K562 (cell line): ENCODE data around the gene TCHP. TPM values are rescaled to one million over a fixed set of nuclear protein-coding genes. Genes with fewer than 3 reads are reported as not detected.

Experiments used
- ATAC-seq: fragments of 200-7000 bp; cut with Tn5 transposase; 3 replicates; pipeline ENCODE4 v1.9.1; 2020; ENCODE audit warnings: moderate library complexity
- BruUV-seq: library from RNA; stranded (reverse); fragments of 400-500 nt; replicated peaks from 2 replicates; lab custom pipeline; 2021; lab: Mats Ljungman, UMichigan
- CTCF ChIA-PET: fragments of 300-600 bp; formaldehyde crosslinking; extraction: SDS; loops from one replicate; lab custom pipeline; 2021; ENCODE audit warnings: low intra/inter-chr PET ratio; lab: Yijun Ruan, JAX
- POLR2A ChIA-PET: fragments of 300-600, 350-650 bp; sonication (Branson Sonifier 250); formaldehyde crosslinking; extraction: SDS; loops from one replicate; lab custom pipeline; 2021; ENCODE audit warnings: antibody characterized with exemption, inconsistent platforms; lab: Yijun Ruan, JAX
- DNase-seq, 4 experiments: peaks; one replicate each; pipeline versions ENCODE4 v3.0.0 to v3.0.0-alpha.2; 2011 to 2018; ENCODE audit warnings: low spot score in 3 of 4, mixed read lengths in 3 of 4; ENCODE audit errors: extremely low read depth in 1 of 4
- FAIRE-seq: peaks from 2 replicates; lab custom pipeline; 2011; peaks lifted over from hg19 to GRCh38; lab: Jason Lieb, UNC
- H2AFZ ChIP-seq: 2 replicates; pipeline ENCODE4 v1.6.0; 2011; ENCODE audit warnings: low read depth, low read length, control low read depth, inconsistent platforms
- H3K27ac ChIP-seq: fragments of 200-600 bp; 3 replicates; pipeline ENCODE4 v1.8.0; 2011; ENCODE audit warnings: low read depth, mild to moderate bottlenecking, control low read depth, inconsistent platforms, low read length, moderate library complexity, mixed read lengths; ENCODE audit errors: extremely low read depth
- H3K27me3 ChIP-seq, 2 experiments: fragments of 300-600 bp in 1 of 2; 2 replicates in 1 of 2; 3 replicates in 1 of 2; pipeline versions ENCODE4 v1.6.0 to v1.8.0; 2011; ENCODE audit warnings: inconsistent platforms in 2 of 2, low read length in 2 of 2, mild to moderate bottlenecking in 1 of 2, mixed read lengths in 1 of 2, moderate library complexity in 1 of 2; ENCODE audit not compliant: control insufficient read depth in 2 of 2, insufficient read depth in 2 of 2
- H3K36me3 ChIP-seq: fragments of 300-600 bp; 3 replicates; pipeline ENCODE4 v1.8.0; 2011; ENCODE audit warnings: mild to moderate bottlenecking, low read length, inconsistent platforms; ENCODE audit not compliant: control insufficient read depth, insufficient read depth
- H3K4me1 ChIP-seq, 2 experiments: fragments of 200-600 bp in 1 of 2; replicated peaks in 1 of 2; 2 replicates in 1 of 2; 3 replicates in 1 of 2; pipeline versions ENCODE4 v1.5.1 to v1.8.0; 2011; ENCODE audit warnings: inconsistent platforms in 2 of 2, low read length in 2 of 2, mild to moderate bottlenecking in 1 of 2, mixed read lengths in 1 of 2, moderate library complexity in 1 of 2; ENCODE audit not compliant: control insufficient read depth in 2 of 2, insufficient read depth in 2 of 2
- H3K4me2 ChIP-seq: 2 replicates; pipeline ENCODE4 v1.6.1; 2011; ENCODE audit warnings: low read length, control low read depth, inconsistent platforms, mixed read lengths; ENCODE audit not compliant: insufficient read depth
- H3K4me3 ChIP-seq: fragments of 200-600 bp; sonication (generic), shearing (Covaris generic); 2 replicates; pipeline ENCODE4 v1.5.1; 2016; ENCODE audit warnings: control low read depth, inconsistent platforms
- H3K79me2 ChIP-seq: fragments of 200-600 bp; 3 replicates; pipeline ENCODE4 v1.8.0; 2011; ENCODE audit warnings: low read length, inconsistent platforms; ENCODE audit not compliant: control insufficient read depth, insufficient read depth
- H3K9ac ChIP-seq, 2 experiments: 2 replicates each; pipeline versions ENCODE4 v1.6.0 to v1.6.1; 2011; ENCODE audit warnings: low read depth in 2 of 2, low read length in 2 of 2, control low read depth in 1 of 2, inconsistent platforms in 1 of 2, mild to moderate bottlenecking in 1 of 2, mixed read lengths in 1 of 2; ENCODE audit not compliant: insufficient read depth in 1 of 2
- H3K9me1 ChIP-seq: one replicate; pipeline ENCODE4 v1.6.0; 2011; ENCODE audit warnings: inconsistent platforms, mild to moderate bottlenecking, low read length, moderate library complexity; ENCODE audit not compliant: control insufficient read depth, insufficient read depth
- H3K9me3 ChIP-seq: replicated peaks from 2 replicates; pipeline ENCODE4 v1.5.1; 2011; ENCODE audit warnings: low read depth, low read length, inconsistent platforms; ENCODE audit not compliant: control insufficient read depth, insufficient read depth
- H4K20me1 ChIP-seq: replicated peaks from 2 replicates; pipeline ENCODE4 v1.6.1; 2011; ENCODE audit warnings: low read length, inconsistent platforms, mixed read lengths; ENCODE audit not compliant: control insufficient read depth, insufficient read depth
- CBX8 ChIP-seq: fragments of 200-600 bp; sonication (generic); IDR thresholded peaks from 2 replicates; pipeline ENCODE4 v1.6.1; 2012; ENCODE audit warnings: borderline replicate concordance, mixed run types, low read depth, mild to moderate bottlenecking, moderate library complexity, mixed read lengths, low read length, control low read depth, inconsistent platforms; ENCODE audit not compliant: poor library complexity, severe bottlenecking; ENCODE audit errors: extremely low read depth
- DMBX1 ChIP-seq: fragments of 250-450 bp; sonication (Bioruptor Pico); IDR thresholded peaks from 2 replicates; pipeline ENCODE4 v1.8.0; 2022; ENCODE audit warnings: inconsistent platforms, mild to moderate bottlenecking, moderate library complexity, borderline replicate concordance
- HDAC2 ChIP-seq: fragments of 450-650 bp; IDR thresholded peaks from 2 replicates; pipeline ENCODE4 v1.6.1; 2016; ENCODE audit warnings: mild to moderate bottlenecking
- IRF1 ChIP-seq: sonication (generic); formaldehyde crosslinking; IDR thresholded peaks from 2 replicates; pipeline ENCODE4 v1.8.0; 2022; ENCODE audit warnings: missing genetic modification reagents, mild to moderate bottlenecking, borderline replicate concordance
- JUND ChIP-seq, 2 experiments: IDR thresholded peaks; 2 replicates in 1 of 2; 3 replicates in 1 of 2; pipeline ENCODE4 v1.6.1; 2011; ENCODE audit warnings: borderline replicate concordance in 2 of 2, low read depth in 2 of 2, low read length in 2 of 2, improper control_type of control experiment in 1 of 2, missing biosample characterization in 1 of 2, missing genetic modification characterization in 1 of 2, missing genetic modification reagents in 1 of 2
- NFE2L1 ChIP-seq: fragments of 450-650 bp; IDR thresholded peaks from 2 replicates; pipeline ENCODE4 v1.6.1; 2016; ENCODE audit warnings: missing genetic modification characterization, low read depth, mild to moderate bottlenecking, missing compliant biosample characterization, moderate library complexity, borderline replicate concordance
- ZNF444 ChIP-seq: fragments of 250-450 bp; sonication (Bioruptor Pico); IDR thresholded peaks from 2 replicates; pipeline ENCODE4 v1.4.0; 2020; ENCODE audit warnings: mild to moderate bottlenecking, moderate library complexity
- ZNF57 ChIP-seq: fragments of 450-650 bp; formaldehyde crosslinking; IDR thresholded peaks from 2 replicates; pipeline ENCODE4 v1.4.0; 2020; ENCODE audit warnings: mild to moderate bottlenecking, moderate library complexity
- WGBS: fragments of 100-300 bp; shearing (Covaris generic); methylation state at CpG from one replicate; pipeline ENCODE4 v1.1.6; 2016; ENCODE audit warnings: low coverage, mixed read lengths; ENCODE audit not compliant: insufficient coverage; ENCODE audit errors: missing lambda C conversion rate; 5-methylcytosine and 5-hydroxymethylcytosine counted together
- in situ Hi-C: fragments of 300-500 bp; cut with MboI; formaldehyde crosslinking; loops from 4 replicates; pipeline ENCODE4 v1.15.0; 2018; ENCODE audit warnings: inconsistent platforms, mixed read lengths
- intact Hi-C: fragments of 100-400 bp; cut with micrococcal nuclease; formaldehyde crosslinking; loops from 2 replicates; pipeline ENCODE4 v1.14.2; 2022
- polyA plus RNA-seq, 8 experiments: library from polyadenylated mRNA; depleted of rRNA in 4 of 8; stranded (reverse) in 5 of 8; unstranded in 3 of 8; fragments of >200 nt; fragmentation: Nextera tagmentation in 2 of 8; fragmentation: Illumina TruSeq in 1 of 8; extraction: Ambion mirVana in 2 of 8; extraction: Trizol in 1 of 8; gene quantifications; 2 replicates each; pipeline versions ENCODE4 v1.2.1 to v1.2.3, GENCODE V29; 2011 to 2014; ENCODE audit warnings: inconsistent platforms in 1 of 8, missing spikeins in 1 of 8
- total RNA-seq, 7 experiments: library from RNA; depleted of rRNA in 6 of 7; stranded (reverse); fragments of >200 nt in 6 of 7; fragmentation: Illumina TruSeq in 2 of 7; extraction: Trizol in 2 of 7; gene quantifications; 2 replicates each; pipeline versions ENCODE4 v1.2.1 to v1.2.3, GENCODE V29; 2011 to 2021; ENCODE audit warnings: low replicate concordance in 1 of 7

TCHP gene
- total and polyA plus RNA-seq, 9 of the 15 experiments (the other 6 are each of a cell fraction or from before 2014, with no cell fraction given): 3.4 to 30.4 (median 19.7) TPM

GRCh38 chr12:109923481-109924245 is 23.6 kb downstream of the TCHP start:
- H2AFZ ChIP-seq: no peak overlapping the region
- ATAC-seq (no peak), FAIRE-seq (no peak), DNase-seq (no peak)
- peaks cover 0 to 18% of the 10 kb centered on the region in 2 experiments; a peak in 3 of 5 replicates for H3K4me1 ChIP-seq
- in situ Hi-C loops: no loop called here
- H3K36me3 ChIP-seq: peaks cover 12% of the 10 kb centered on the region; the same call in 2 of the 3 replicates
- TF ChIP-seq CBX8 (no peak), HDAC2 (no peak), DMBX1 (CRISPR knock-in tag) (no peak), JUND (IDR thresholded peaks at IDR 0.05; ENCODE audit: borderline replicate concordance, low read depth, low read length) (no peak), JUND (tag; IDR thresholded peaks at IDR 0.05; ENCODE audit: borderline replicate concordance, low read depth, low read length) (no peak), NFE2L1 (tag) (no peak), IRF1 (no peak), ZNF57 (CRISPR knock-in tag) (no peak), ZNF444 (CRISPR knock-in tag) (no peak)
- H3K4me3 ChIP-seq: no peak overlapping the region
- no peak overlapping the region for H3K27ac ChIP-seq
- H3K79me2 ChIP-seq: no peaks in the 10 kb centered on the region
- H4K20me1 ChIP-seq: no peaks in the 10 kb centered on the region
- BruUV-seq: no TSS peak
- WGBS: 38% methylated on average over 15 of the region's 17 CpGs
- H3K9me1 ChIP-seq: no peaks in the 10 kb centered on the region
- no peak overlapping the region for H3K4me2 ChIP-seq
- H3K27me3 ChIP-seq: no peaks in the 10 kb centered on the region
- intact Hi-C loops: no loop called here
- POLR2A ChIA-PET: interaction anchor here (0.7 kb wide), 1 partner anchor 58 kb away, joined by 3 read pairs; no protein-coding TSS in a partner anchor
- CTCF ChIA-PET: no interaction called here
- no peaks in the 10 kb centered on the region for H3K9me3 ChIP-seq
- peak overlapping the region in 1 of 2 experiments; percentile 78; a peak in 2 of 4 replicates for H3K9ac ChIP-seq
